Measurements from ENCODE around the gene NAA50. TPM values are rescaled to one million over a fixed set of nuclear protein-coding genes. Genes with fewer than 3 reads are reported as not detected.

NAA50 gene
- 249 and 278 TPM in 2 replicates for total RNA-seq

GRCh38 chr3:113745756-113746547, at the start of gene NAA50:
TSS of gene NAA50 (minus strand) at chr3:113746249. CDS start at chr3:113745949, 300 bp downstream.

GRCh38 chr3:113746548-113747282, 666 bp upstream of the NAA50 start, which contains the start of gene ATP6V1A:
TSS of gene ATP6V1A (plus strand) at chr3:113747035. CDS start at chr3:113778754, 31,719 bp downstream.

GRCh38 chr3:113695786-113696645, 50.0 kb downstream of the NAA50 start, which contains the start of gene USF3:
TSS of gene USF3 (minus strand) at chr3:113696642. CDS start at chr3:113674878, 21,764 bp downstream.

Other genes with a start within 250 kb of the NAA50 start
- 12.9 and 13.6 TPM in 2 replicates for gene SPICE1, start 231.1 kb downstream of the NAA50 start, total RNA-seq
- 0.20 TPM in 1 of 2 replicates, not detected in the other for gene SIDT1, start 213.7 kb downstream of the NAA50 start, total RNA-seq
- 7.3 and 10.2 TPM in 2 replicates for gene USF3, start 49.6 kb downstream of the NAA50 start, total RNA-seq
- 105 and 107 TPM in 2 replicates for gene ATP6V1A, start 786 bp upstream of the NAA50 start, total RNA-seq
- 2.2 and 4.2 TPM in 2 replicates for gene GRAMD1C, start 92.5 kb upstream of the NAA50 start, total RNA-seq
- gene ZDHHC23, start 201.8 kb upstream of the NAA50 start, total RNA-seq = 1.0 and 1.4 TPM in 2 replicates

Measured in smooth muscle cell of the pulmonary artery (primary cell).